Lower lobe of right lung (tissue), 2 donors: ENCODE results near the gene DOCK1. TPM values are rescaled to one million over a fixed set of nuclear protein-coding genes. Genes with fewer than 3 reads are reported as not detected.
A peak's percentile ranks its signal among the peaks of the same experiment; 100 is the strongest.

Source experiments
- ATAC-seq, 2 donors: fragments of 200-7000 bp; cut with Tn5 transposase; one replicate each; pipeline ENCODE4 v1.9.1; 2020 to 2022; ENCODE audit warnings: mild to moderate bottlenecking in 2 of 2, moderate library complexity in 2 of 2
- DNase-seq: peaks from one replicate; pipeline ENCODE4 v3.0.0-alpha.2; 2020
- H3K27ac ChIP-seq: fragments of 200-600 bp; one replicate; pipeline ENCODE4 v1.8.0; 2022
- H3K27me3 ChIP-seq: fragments of 200-600 bp; one replicate; pipeline ENCODE4 v1.8.0; 2022; ENCODE audit warnings: low read depth
- H3K36me3 ChIP-seq: fragments of 200-600 bp; one replicate; pipeline ENCODE4 v1.8.0; 2022; ENCODE audit warnings: mild to moderate bottlenecking
- H3K4me1 ChIP-seq: fragments of 200-600 bp; one replicate; pipeline ENCODE4 v1.8.0; 2022
- H3K4me3 ChIP-seq: fragments of 200-600 bp; one replicate; pipeline ENCODE4 v1.8.0; 2022; ENCODE audit warnings: mild to moderate bottlenecking
- H3K9me3 ChIP-seq: fragments of 200-600 bp; one replicate; pipeline ENCODE4 v1.8.0; 2022
- CTCF ChIP-seq: fragments of 200-600 bp; IDR thresholded peaks from one replicate; pipeline ENCODE4 v1.8.0; 2022; ENCODE audit warnings: antibody characterized with exemption, mild to moderate bottlenecking
- intact Hi-C: fragments of 100-400 bp; cut with DNase I; formaldehyde crosslinking; loops from one replicate; pipeline ENCODE4 v1.11.0; 2022
- total RNA-seq: library from RNA; stranded (reverse); fragmentation: NEBNext Ultra II Directional; extraction: Animal tissue kit (Norgen Biotek cat#: 25700); gene quantifications from one replicate; pipeline ENCODE4 v1.2.1, GENCODE V29; 2021
- donor health status: DM: no; HTN: yes; CAD: no; lungs with severe emphysema.

The DOCK1 gene
- total RNA-seq, 1 donor from 2014 or later: 44.8 TPM

GRCh38 chr10:126944191-126944590, 39.0 kb downstream of the DOCK1 start:
- intact Hi-C loops: no loop called here

GRCh38 chr10:126945351-126946030, 40.3 kb downstream of the DOCK1 start:
- ATAC-seq (no peak), DNase-seq (no peak)
- no peaks in the 10 kb centered on the region for H3K4me1 ChIP-seq
- H3K36me3 ChIP-seq: no peaks in the 10 kb centered on the region
- H3K27ac ChIP-seq: no peak overlapping the region
- H3K9me3 ChIP-seq: no peaks in the 10 kb centered on the region
- intact Hi-C loops: no loop called here
- TF ChIP-seq CTCF: no peak
- H3K27me3 ChIP-seq: no peaks in the 10 kb centered on the region
- no peak overlapping the region for H3K4me3 ChIP-seq

More at GRCh38 chr10:126944191-126944590, 39.0 kb downstream of the DOCK1 start:
- H3K36me3 ChIP-seq: no peaks in the 10 kb centered on the region
- no peak overlapping the region for H3K27ac ChIP-seq
- ATAC-seq (no peak), DNase-seq (no peak)
- H3K9me3 ChIP-seq: no peaks in the 10 kb centered on the region
- no peaks in the 10 kb centered on the region for H3K4me1 ChIP-seq
- TF ChIP-seq CTCF: no peak
- no peak overlapping the region for H3K4me3 ChIP-seq
- H3K27me3 ChIP-seq: no peaks in the 10 kb centered on the region

GRCh38 chr10:126946746-126947145, 41.5 kb downstream of the DOCK1 start:
- H3K27ac ChIP-seq: no peak overlapping the region
- H3K27me3 ChIP-seq: no peaks in the 10 kb centered on the region
- no peak for TF ChIP-seq CTCF
- no peaks in the 10 kb centered on the region for H3K36me3 ChIP-seq
- ATAC-seq (no peak), DNase-seq (no peak)
- no peak overlapping the region for H3K4me3 ChIP-seq
- intact Hi-C loops: no loop called here
- H3K4me1 ChIP-seq: no peaks in the 10 kb centered on the region
- no peaks in the 10 kb centered on the region for H3K9me3 ChIP-seq

DNA sequence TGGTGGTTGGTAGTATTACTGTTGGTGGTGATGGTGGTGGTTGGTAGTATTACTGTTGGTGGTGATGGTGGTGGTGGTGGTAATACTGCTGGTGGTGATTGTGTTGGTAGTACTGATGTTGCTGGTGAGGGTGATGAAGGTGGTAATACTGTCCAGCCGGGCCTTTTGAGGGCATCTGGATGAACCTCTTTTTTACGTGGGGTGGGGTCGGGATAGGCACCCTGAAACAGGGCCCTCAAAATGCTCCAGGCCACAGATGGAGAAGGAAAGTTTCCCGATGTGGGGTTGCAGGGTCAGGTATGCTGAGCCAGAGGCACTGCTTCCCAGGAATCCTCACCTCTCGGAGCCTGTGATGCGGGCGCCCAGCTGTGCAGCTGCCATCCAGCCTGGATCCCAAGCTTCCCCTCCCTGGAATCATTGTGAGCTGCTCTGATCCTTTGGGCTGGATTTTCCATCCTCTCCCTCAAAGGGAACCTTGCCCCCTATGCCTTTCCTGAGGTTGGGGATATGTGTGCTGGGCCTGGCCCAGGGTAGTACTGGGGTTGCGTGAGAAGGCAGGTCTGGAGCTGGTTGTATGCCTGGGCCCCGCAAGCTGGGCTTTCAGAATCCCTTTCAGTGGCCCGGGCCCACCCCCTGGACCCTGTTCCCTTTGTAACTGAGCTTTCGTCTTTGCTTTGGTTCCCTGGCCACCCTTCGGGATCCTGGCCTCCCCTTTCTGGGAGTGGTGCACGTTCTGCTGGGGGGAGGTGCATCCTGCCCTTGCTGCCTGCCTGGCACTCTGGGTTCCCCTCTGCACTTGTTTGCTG, 43.3 kb downstream of the DOCK1 start:
- H3K9me3 ChIP-seq: no peaks in the 10 kb centered on the region
- no peak for DNase-seq

GRCh38 chr10:126949161-126949503, 43.9 kb downstream of the DOCK1 start:
- DNase-seq (no peak), ATAC-seq (peak in 1 of 2 donors; percentile 15)
- Histone ChIP-seq H3K36me3 (no peaks in the 10 kb centered on the region), H3K9me3 (no peaks in the 10 kb centered on the region), H3K27me3 (no peaks in the 10 kb centered on the region), H3K27ac (no peak overlapping the region), H3K4me3 (no peak overlapping the region), H3K4me1 (no peaks in the 10 kb centered on the region)
- intact Hi-C loops: no loop called here
- no peak for TF ChIP-seq CTCF

More for the DNA sequence above, 43.3 kb downstream of the DOCK1 start:
- intact Hi-C loops: no loop called here
- no peak for ATAC-seq
- Histone ChIP-seq H3K27ac (no peak overlapping the region), H3K36me3 (no peaks in the 10 kb centered on the region), H3K4me3 (no peak overlapping the region), H3K27me3 (no peaks in the 10 kb centered on the region), H3K4me1 (no peaks in the 10 kb centered on the region)
- no peak for TF ChIP-seq CTCF
